H1 (cell line): ENCODE data around the gene PLCL2. TPM values are rescaled to one million over a fixed set of nuclear protein-coding genes. Genes with fewer than 3 reads are reported as not detected.
"Not testable (repeated sequence)": the region's sequence is repeated elsewhere in the genome, so short reads cannot be mapped to it uniquely, and the experiment has no call there.

Source experiments
- CTCF ChIA-PET: fragments of 300-600 bp; sonication (Branson Sonifier 250); formaldehyde crosslinking; loops from one replicate; lab custom pipeline; 2021; ENCODE audit not compliant: partially characterized antibody; lab: Charles Lee
- POLR2A ChIA-PET: fragments of 300-600 bp; sonication (Branson Sonifier 250); formaldehyde crosslinking; loops from one replicate; lab custom pipeline; 2021; ENCODE audit warnings: inconsistent platforms; ENCODE audit not compliant: partially characterized antibody; lab: Charles Lee
- DNase-seq, 2 experiments: peaks; one replicate each; pipeline versions ENCODE4 v3.0.0 to v3.0.0-alpha.2; 2010 to 2022; ENCODE audit warnings: low spot score in 2 of 2, low read depth in 1 of 2, mixed read lengths in 1 of 2
- FAIRE-seq: peaks from 2 replicates; lab custom pipeline; 2011; peaks lifted over from hg19 to GRCh38; lab: Jason Lieb, UNC
- H2AFZ ChIP-seq: 2 replicates; pipeline ENCODE4 v1.8.1; 2012; ENCODE audit warnings: low read length, inconsistent platforms
- H2AK5ac ChIP-seq: 2 replicates; pipeline ENCODE4 v1.6.1; 2013; ENCODE audit warnings: low read depth, low read length
- H2BK120ac ChIP-seq: replicated peaks from 2 replicates; pipeline ENCODE3; 2013; ENCODE audit warnings: low read depth, low read length, inconsistent platforms
- H2BK12ac ChIP-seq: 2 replicates; pipeline ENCODE4 v1.6.1; 2013; ENCODE audit warnings: low read depth, low read length
- H2BK15ac ChIP-seq: 2 replicates; pipeline ENCODE4 v1.6.1; 2013; ENCODE audit warnings: low read length
- H2BK20ac ChIP-seq: 2 replicates; pipeline ENCODE4 v1.6.1; 2013; ENCODE audit warnings: low read length
- H2BK5ac ChIP-seq: 2 replicates; pipeline ENCODE4 v1.6.1; 2013; ENCODE audit warnings: low read depth, low read length
- H3K14ac ChIP-seq: 2 replicates; pipeline ENCODE4 v1.6.1; 2013; ENCODE audit warnings: inconsistent platforms; ENCODE audit not compliant: insufficient read length
- H3K18ac ChIP-seq: 2 replicates; pipeline ENCODE4 v1.6.1; 2013; ENCODE audit warnings: low read length; ENCODE audit errors: extremely low read depth
- H3K23ac ChIP-seq: 2 replicates; pipeline ENCODE4 v1.6.1; 2013; ENCODE audit warnings: inconsistent platforms; ENCODE audit not compliant: insufficient read length
- H3K23me2 ChIP-seq: 2 replicates; pipeline ENCODE4 v1.6.1; 2013; ENCODE audit warnings: low read depth, low read length
- H3K27ac ChIP-seq: 2 replicates; pipeline ENCODE4 v1.6.1; 2011; ENCODE audit warnings: low read depth, low read length, inconsistent platforms
- H3K27me3 ChIP-seq, 4 experiments: replicated peaks in 1 of 4; 1 replicate in 1 of 4; 2 replicates in 3 of 4; pipeline versions ENCODE4 v1.6.1 to v1.8.1; 2011 to 2013; ENCODE audit warnings: low read length in 3 of 4, mild to moderate bottlenecking in 3 of 4, inconsistent platforms in 2 of 4, mixed read lengths in 2 of 4, moderate library complexity in 1 of 4; ENCODE audit not compliant: control insufficient read depth in 3 of 4, insufficient read depth in 3 of 4; ENCODE audit errors: extremely low read depth in 1 of 4
- H3K36me3 ChIP-seq, 4 experiments: 2 replicates each; pipeline versions ENCODE4 v1.6.1 to v1.8.1; 2011 to 2013; ENCODE audit warnings: mild to moderate bottlenecking in 4 of 4, low read length in 3 of 4, moderate library complexity in 2 of 4, control low read depth in 1 of 4, inconsistent platforms in 1 of 4; ENCODE audit not compliant: insufficient read depth in 4 of 4, control insufficient read depth in 2 of 4
- H3K4ac ChIP-seq: replicated peaks from 2 replicates; pipeline ENCODE3; 2013; ENCODE audit warnings: low read length, low read depth, mixed read lengths, inconsistent platforms; ENCODE audit not compliant: insufficient read length
- H3K4me1 ChIP-seq, 4 experiments: replicated peaks in 1 of 4; 1 replicate in 1 of 4; 2 replicates in 3 of 4; pipeline versions ENCODE4 v1.6.1 to v1.8.1; 2011 to 2013; ENCODE audit warnings: low read length in 3 of 4, inconsistent platforms in 2 of 4, mixed read lengths in 1 of 4; ENCODE audit not compliant: insufficient read depth in 4 of 4, control insufficient read depth in 3 of 4
- H3K4me2 ChIP-seq, 2 experiments: 2 replicates each; pipeline versions ENCODE4 v1.6.1 to v1.8.1; 2011 to 2013; ENCODE audit warnings: low read depth in 2 of 2, low read length in 2 of 2, control low read depth in 1 of 2, inconsistent platforms in 1 of 2, mild to moderate bottlenecking in 1 of 2; ENCODE audit not compliant: insufficient read depth in 1 of 2
- H3K4me3 ChIP-seq, 4 experiments: fragments of 200-600, 300-600 bp in 1 of 4; sonication (generic), shearing (Covaris generic), sonication (Bioruptor Twin) in 1 of 4; 2 replicates each; pipeline versions ENCODE4 v1.5.1 to v1.8.1; 2011 to 2016; ENCODE audit warnings: low read length in 4 of 4, low read depth in 3 of 4, control low read depth in 2 of 4, inconsistent platforms in 2 of 4, mild to moderate bottlenecking in 2 of 4, mixed read lengths in 1 of 4, moderate library complexity in 1 of 4; ENCODE audit not compliant: insufficient read depth in 2 of 4; ENCODE audit errors: extremely low read depth in 1 of 4
- H3K56ac ChIP-seq: replicated peaks from 2 replicates; pipeline ENCODE3; 2013; ENCODE audit warnings: low read depth, mild to moderate bottlenecking, mixed read lengths, low read length, inconsistent platforms; ENCODE audit not compliant: insufficient read length
- H3K79me1 ChIP-seq: 2 replicates; pipeline ENCODE4 v1.6.1; 2013; ENCODE audit warnings: low read depth, low read length, control low read depth
- H3K79me2 ChIP-seq, 2 experiments: 2 replicates each; pipeline versions ENCODE4 v1.6.1 to v1.8.1; 2012 to 2013; ENCODE audit warnings: low read length in 2 of 2, mild to moderate bottlenecking in 2 of 2, inconsistent platforms in 1 of 2; ENCODE audit not compliant: insufficient read depth in 2 of 2, control insufficient read depth in 1 of 2
- H3K9ac ChIP-seq, 4 experiments: replicated peaks in 1 of 4; 1 replicate in 1 of 4; 2 replicates in 3 of 4; pipeline versions ENCODE4 v1.6.1 to v1.8.1; 2011 to 2013; ENCODE audit warnings: low read depth in 3 of 4, low read length in 3 of 4, control low read depth in 2 of 4, mild to moderate bottlenecking in 2 of 4, moderate library complexity in 2 of 4, inconsistent platforms in 1 of 4; ENCODE audit errors: extremely low read depth in 1 of 4
- H3K9me3 ChIP-seq, 2 experiments: 2 replicates each; pipeline versions ENCODE4 v1.6.1 to v1.8.1; 2012 to 2013; ENCODE audit warnings: mild to moderate bottlenecking in 2 of 2, moderate library complexity in 2 of 2, control low read depth in 1 of 2, inconsistent platforms in 1 of 2, low read depth in 1 of 2, low read length in 1 of 2, mixed read lengths in 1 of 2; ENCODE audit not compliant: insufficient read depth in 2 of 2
- H4K20me1 ChIP-seq, 2 experiments: replicated peaks in 1 of 2; 2 replicates each; pipeline versions ENCODE3 to v1.8.1; 2011 to 2013; ENCODE audit warnings: inconsistent platforms in 2 of 2, low read length in 2 of 2, mild to moderate bottlenecking in 1 of 2; ENCODE audit not compliant: insufficient read depth in 2 of 2, control insufficient read depth in 1 of 2
- H4K5ac ChIP-seq: 2 replicates; pipeline ENCODE4 v1.6.1; 2013; ENCODE audit warnings: low read length, low read depth, mixed read lengths, inconsistent platforms; ENCODE audit not compliant: insufficient read length
- H4K8ac ChIP-seq: 2 replicates; pipeline ENCODE4 v1.8.0; 2013; ENCODE audit warnings: mild to moderate bottlenecking, moderate library complexity, low read length, inconsistent platforms; ENCODE audit not compliant: insufficient read depth; ENCODE audit errors: extremely low read depth
- H4K91ac ChIP-seq: replicated peaks from 2 replicates; pipeline ENCODE3; 2013; ENCODE audit warnings: low read length, mixed read lengths, inconsistent platforms; ENCODE audit not compliant: insufficient read length
- WGBS, 2 experiments: shearing (Covaris generic) in 1 of 2; methylation state at CpG; one replicate each; pipeline versions ENCODE4 v1.1.6 to v1.1.7; 2013 to 2015; ENCODE audit warnings: low lambda C conversion rate in 2 of 2, mixed read lengths in 2 of 2, inconsistent platforms in 1 of 2, low coverage in 1 of 2, missing lambda C conversion rate in 1 of 2; ENCODE audit not compliant: insufficient replicate concordance in 2 of 2, insufficient coverage in 1 of 2, insufficient read length in 1 of 2; ENCODE audit errors: extremely low coverage in 1 of 2, missing lambda C conversion rate in 1 of 2; 5-methylcytosine and 5-hydroxymethylcytosine counted together
- polyA plus RNA-seq, 7 experiments: library from polyadenylated mRNA; depleted of rRNA in 3 of 7; stranded (reverse) in 5 of 7; unstranded in 2 of 7; fragments of >200 nt in 5 of 7; fragments of 200-250 nt in 2 of 7; gene quantifications; 1 replicate in 5 of 7; 2 replicates in 1 of 7; 4 replicates in 1 of 7; pipeline versions ENCODE4 v1.2.1 to v1.2.3, GENCODE V29; 2011 to 2013; ENCODE audit warnings: missing spikeins in 2 of 7, mixed read lengths in 2 of 7
- total RNA-seq: library from RNA; stranded (reverse); fragmentation: NEBNext Ultra II Directional; extraction: Animal tissue kit (Norgen Biotek cat#: 25700); gene quantifications from 2 replicates; pipeline ENCODE4 v1.2.1, GENCODE V29; 2021

PLCL2 gene
- total and polyA plus RNA-seq, 2 of the 8 experiments (the other 6 are each of a cell fraction or from before 2014, with no cell fraction given), result 3.5 to 6.8 TPM

GRCh38 chr3:17106801-17107200 is 222.0 kb downstream of the PLCL2 start:
- H3K27me3 ChIP-seq, DNase-seq, H4K91ac ChIP-seq, H2BK120ac ChIP-seq, H3K9me3 ChIP-seq, H4K20me1 ChIP-seq, H2BK12ac ChIP-seq, H2AFZ ChIP-seq, H3K79me2 ChIP-seq, H3K4me3 ChIP-seq, H3K23me2 ChIP-seq, H3K56ac ChIP-seq, FAIRE-seq, H3K14ac ChIP-seq, H3K9ac ChIP-seq, H4K8ac ChIP-seq, H3K27ac ChIP-seq, H2BK20ac ChIP-seq, H3K18ac ChIP-seq, H3K4me1 ChIP-seq, H2AK5ac ChIP-seq, H3K23ac ChIP-seq, H2BK15ac ChIP-seq, H3K4me2 ChIP-seq, H4K5ac ChIP-seq, POLR2A ChIA-PET, H2BK5ac ChIP-seq, H3K36me3 ChIP-seq, H3K79me1 ChIP-seq, H3K4ac ChIP-seq: not testable (repeated sequence)
- CTCF ChIA-PET, result interaction anchor here (0.7 kb wide), 1 partner anchor 10 kb away, joined by 4 read pairs; no protein-coding TSS in a partner anchor
- WGBS, 2 experiments, result 79% methylated on average over 5 of the region's 5 CpGs; no CpG with 5 or more reads in 1 of the 2 experiments
